Right lobe of liver (tissue), 6 donors: ENCODE results near the gene ADAMTS16. TPM values are rescaled to one million over a fixed set of nuclear protein-coding genes. Genes with fewer than 3 reads are reported as not detected.
A peak's percentile ranks its signal among the peaks of the same experiment; 100 is the strongest.

Experiments used
- ATAC-seq, 4 donors: fragments of 200-7000 bp; cut with Tn5 transposase; one replicate each; pipeline ENCODE4 v1.9.1; 2020; ENCODE audit warnings: mild to moderate bottlenecking in 4 of 4, moderate library complexity in 4 of 4
- DNase-seq, 3 donors: peaks; one replicate each; pipeline ENCODE4 v3.0.0-alpha.2; 2020
- H3K27ac ChIP-seq, 3 donors: fragments of 200-600 bp; one replicate each; pipeline ENCODE4 v1.8.0; 2022
- H3K27me3 ChIP-seq, 2 donors: fragments of 200-600 bp; one replicate each; pipeline ENCODE4 v1.8.0; 2022
- H3K36me3 ChIP-seq, 4 donors: fragments of 200-600 bp; sonication (generic) in 1 of 4; one replicate each; pipeline versions ENCODE4 v1.5.1 to v1.8.0; 2017 to 2022; ENCODE audit warnings: control low read depth in 1 of 4
- H3K4me1 ChIP-seq, 4 donors: fragments of 200-600 bp; sonication (generic) in 1 of 4; one replicate each; pipeline versions ENCODE4 v1.5.1 to v1.8.0; 2017 to 2022; ENCODE audit warnings: control low read depth in 1 of 4
- H3K4me3 ChIP-seq, 3 donors: fragments of 200-600 bp; one replicate each; pipeline ENCODE4 v1.8.0; 2022
- H3K9me3 ChIP-seq, 4 donors: fragments of 200-600 bp; sonication (generic) in 1 of 4; one replicate each; pipeline versions ENCODE4 v1.5.1 to v1.8.0; 2017 to 2022; ENCODE audit warnings: control low read depth in 1 of 4
- POLR2A ChIP-seq: fragments of 450-650 bp; IDR thresholded peaks from one replicate; pipeline ENCODE4 v1.6.1; 2017; ENCODE audit warnings: antibody characterized with exemption, mild to moderate bottlenecking
- WGBS: methylation state at CpG from one replicate; pipeline ENCODE4 v1.1.6; 2018; ENCODE audit warnings: low coverage, low lambda C conversion rate; ENCODE audit not compliant: insufficient coverage; ENCODE audit errors: missing lambda C conversion rate; 5-methylcytosine and 5-hydroxymethylcytosine counted together
- intact Hi-C, 2 donors: fragments of 100-400 bp; cut with DNase I; formaldehyde crosslinking; loops; one replicate each; pipeline versions ENCODE4 v1.11.2 to v1.14.1; 2022
- total RNA-seq, 6 experiments: library from RNA; depleted of rRNA in 2 of 6; stranded (reverse); fragments of >200 nt in 2 of 6; fragmentation: NEBNext Ultra II Directional in 3 of 6; extraction: Animal tissue kit (Norgen Biotek cat#: 25700) in 3 of 6; gene quantifications; one replicate each; pipeline versions ENCODE4 v1.1.0 to v1.2.4, GENCODE V29; 2016 to 2023
- TF ChIP-seq, protein P1 (sequence below), 4 donors: fragments of 200-600 bp in 3 of 4; fragments of 450-650 bp in 1 of 4; IDR thresholded peaks; one replicate each; pipeline versions ENCODE4 v1.5.1 to v1.8.0; 2016 to 2022; ENCODE audit warnings: antibody characterized with exemption in 4 of 4, mild to moderate bottlenecking in 2 of 4
- donor health status: DM: no; HTN: yes; CAD: no.
- donor health status: DM: no; HTN: no; CAD: no.
- donor health status: DM: no; HTN: no; CAD: no.
- donor health status: DM: no; HTN: yes; CAD: no.
- donor health status: DM: no; HTN: yes; CAD: no.

Gene ADAMTS16
- total RNA-seq, 6 experiments from 2014 or later, result not detected

DNA sequence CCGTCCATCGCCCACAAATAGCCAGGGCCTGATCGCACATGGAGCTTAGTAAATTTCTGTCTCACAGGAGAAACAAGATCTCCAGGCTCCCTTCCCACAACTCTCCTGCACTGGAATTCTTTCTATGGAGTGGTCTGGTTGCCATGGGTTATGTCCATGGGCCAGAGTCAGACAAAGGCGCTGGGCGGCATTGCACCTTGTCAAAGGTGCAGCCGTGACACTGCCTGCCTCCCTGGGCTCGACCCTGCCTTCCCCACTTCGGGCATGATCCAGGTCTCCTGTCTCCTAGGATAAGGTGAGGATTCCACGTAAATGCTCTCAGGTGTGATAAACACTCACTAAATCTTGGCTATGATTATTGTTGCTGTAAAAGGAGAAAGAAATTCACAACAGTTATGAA lies 130.0 kb downstream of the ADAMTS16 start:
- H3K27me3 ChIP-seq, result no peaks in the 10 kb centered on the region
- 78% methylated on average over 5 of the region's 9 CpGs for WGBS
- no peak overlapping the region for H3K27ac ChIP-seq
- no peak for ATAC-seq
- intact Hi-C loops, result no loop called here
- no peaks in the 10 kb centered on the region for H3K36me3 ChIP-seq
- no peak for TF ChIP-seq POLR2A
- TF ChIP-seq, protein P1, sequence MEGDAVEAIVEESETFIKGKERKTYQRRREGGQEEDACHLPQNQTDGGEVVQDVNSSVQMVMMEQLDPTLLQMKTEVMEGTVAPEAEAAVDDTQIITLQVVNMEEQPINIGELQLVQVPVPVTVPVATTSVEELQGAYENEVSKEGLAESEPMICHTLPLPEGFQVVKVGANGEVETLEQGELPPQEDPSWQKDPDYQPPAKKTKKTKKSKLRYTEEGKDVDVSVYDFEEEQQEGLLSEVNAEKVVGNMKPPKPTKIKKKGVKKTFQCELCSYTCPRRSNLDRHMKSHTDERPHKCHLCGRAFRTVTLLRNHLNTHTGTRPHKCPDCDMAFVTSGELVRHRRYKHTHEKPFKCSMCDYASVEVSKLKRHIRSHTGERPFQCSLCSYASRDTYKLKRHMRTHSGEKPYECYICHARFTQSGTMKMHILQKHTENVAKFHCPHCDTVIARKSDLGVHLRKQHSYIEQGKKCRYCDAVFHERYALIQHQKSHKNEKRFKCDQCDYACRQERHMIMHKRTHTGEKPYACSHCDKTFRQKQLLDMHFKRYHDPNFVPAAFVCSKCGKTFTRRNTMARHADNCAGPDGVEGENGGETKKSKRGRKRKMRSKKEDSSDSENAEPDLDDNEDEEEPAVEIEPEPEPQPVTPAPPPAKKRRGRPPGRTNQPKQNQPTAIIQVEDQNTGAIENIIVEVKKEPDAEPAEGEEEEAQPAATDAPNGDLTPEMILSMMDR (IDR thresholded peaks at IDR 0.05), result no peak
- H3K9me3 ChIP-seq, result no peaks in the 10 kb centered on the region
- H3K4me3 ChIP-seq, result no peak overlapping the region
- H3K4me1 ChIP-seq, result no peaks in the 10 kb centered on the region
- DNase-seq, result no peak

- Histone ChIP-seq H3K9me3 (no peaks in the 10 kb centered on the region), H3K27me3 (no peaks in the 10 kb centered on the region), H3K4me1 (no peaks in the 10 kb centered on the region), H3K27ac (no peak overlapping the region), H3K4me3 (no peak overlapping the region), H3K36me3 (no peaks in the 10 kb centered on the region)
- ATAC-seq (peak; percentile 79 to 93 (median 88)), DNase-seq (peak; percentile 61 to 63 (median 62))
- WGBS, result 46% methylated on average over 13 of the region's 18 CpGs
- intact Hi-C loops, result no loop called here
- TF ChIP-seq POLR2A, result no peak
- TF ChIP-seq, protein P1 (IDR thresholded peaks at IDR 0.05), result no peak
Measured at GRCh38 chr5:5270958-5271785, 131.0 kb downstream of the ADAMTS16 start.

DNA sequence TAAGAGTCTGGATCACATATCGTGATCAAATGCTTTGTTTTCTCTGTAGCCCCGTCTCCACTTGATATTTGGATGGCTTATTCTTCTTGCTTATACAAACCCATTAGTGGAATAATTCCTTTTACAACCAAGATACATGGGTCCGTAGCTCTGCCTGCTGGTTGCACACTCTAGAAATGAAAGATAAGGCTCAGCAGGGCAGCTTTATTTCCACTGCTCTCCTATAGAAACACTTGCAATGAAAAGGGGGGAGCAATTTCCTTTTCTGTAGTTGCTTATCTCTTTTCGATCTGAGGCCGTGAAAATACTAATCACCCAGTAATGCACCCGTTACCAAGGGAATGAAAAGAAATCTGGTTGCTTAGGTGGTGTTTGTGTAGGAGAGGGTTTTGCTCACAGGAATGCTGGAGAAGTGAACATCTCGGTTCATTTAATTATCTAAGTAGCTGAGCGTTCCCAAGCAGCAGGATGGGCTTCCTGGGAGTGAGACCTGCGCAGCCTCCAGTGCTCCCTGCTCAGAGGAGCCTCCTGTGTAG lies 131.7 kb downstream of the ADAMTS16 start:
- H3K27me3 ChIP-seq, result no peaks in the 10 kb centered on the region
- 37% methylated on average over 7 of the region's 9 CpGs for WGBS
- intact Hi-C loops, result no loop called here
- no peaks in the 10 kb centered on the region for H3K36me3 ChIP-seq
- DNase-seq, result no peak
- no peak for TF ChIP-seq POLR2A
- TF ChIP-seq, protein P1 (IDR thresholded peaks at IDR 0.05), result no peak
- ATAC-seq, result no peak
- no peaks in the 10 kb centered on the region for H3K4me1 ChIP-seq
- no peak overlapping the region for H3K27ac ChIP-seq
- no peak overlapping the region for H3K4me3 ChIP-seq
- no peaks in the 10 kb centered on the region for H3K9me3 ChIP-seq

DNA sequence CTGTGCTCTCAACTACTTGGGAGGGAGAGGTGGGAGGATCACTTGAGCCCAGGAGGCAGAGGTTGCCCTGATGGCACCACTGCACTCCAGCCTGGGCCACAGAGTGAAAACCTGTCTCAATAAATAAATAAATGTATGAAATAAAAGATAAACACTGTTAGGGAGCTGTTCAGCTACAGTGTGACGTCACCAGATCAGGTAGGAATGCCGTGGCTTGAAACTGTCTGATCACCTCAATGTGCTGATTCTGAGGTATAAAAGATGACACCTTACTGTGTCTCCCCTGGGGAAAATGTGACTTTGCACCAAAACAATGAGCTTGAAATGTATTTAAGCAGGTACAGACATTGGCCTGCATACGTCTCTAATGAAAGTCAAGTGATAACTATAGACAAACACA lies 133.3 kb downstream of the ADAMTS16 start:
- H3K27me3 ChIP-seq, result no peaks in the 10 kb centered on the region
- no peak for TF ChIP-seq POLR2A
- TF ChIP-seq, protein P1 (IDR thresholded peaks at IDR 0.05), result no peak
- ATAC-seq (no peak), DNase-seq (no peak)
- H3K27ac ChIP-seq, result no peak overlapping the region
- intact Hi-C loops, result no loop called here
- no peak overlapping the region for H3K4me3 ChIP-seq
- no peaks in the 10 kb centered on the region for H3K9me3 ChIP-seq
- no peaks in the 10 kb centered on the region for H3K36me3 ChIP-seq
- 88% methylated on average over 3 of the region's 3 CpGs for WGBS
- no peaks in the 10 kb centered on the region for H3K4me1 ChIP-seq
